SKM-1 treated with dmso at 0.1 percent for 144 hours (cell line): ENCODE measurements around the gene TFPT.
"Not testable (repeated sequence)": the region's sequence is repeated elsewhere in the genome, so short reads cannot be mapped to it uniquely, and the experiment has no call there.

Source experiments
- DNase-seq: peaks from one replicate; lab custom pipeline; 2025; ENCODE audit not compliant: unreplicated experiment; lab: John Stamatoyannopoulos, UW

TFPT gene

DNA sequence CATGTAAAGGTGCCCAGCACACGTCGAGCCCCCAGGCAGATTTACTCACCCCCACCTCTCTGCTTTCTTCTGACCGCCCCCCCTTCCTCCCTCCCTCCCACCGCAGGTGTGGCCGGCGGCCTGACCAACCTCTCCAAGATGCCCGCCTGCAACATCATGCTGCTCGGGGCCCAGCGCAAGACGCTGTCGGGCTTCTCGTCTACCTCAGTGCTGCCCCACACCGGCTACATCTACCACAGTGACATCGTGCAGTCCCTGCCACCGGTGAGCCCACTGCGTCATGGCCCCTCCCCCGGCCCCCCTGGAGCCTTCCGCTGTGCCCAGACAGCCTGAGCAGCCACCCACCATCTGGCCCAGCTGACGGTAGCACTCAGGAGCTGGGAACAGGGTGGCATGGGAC, 8.9 kb upstream of the TFPT start:
- no peak for DNase-seq

DNA sequence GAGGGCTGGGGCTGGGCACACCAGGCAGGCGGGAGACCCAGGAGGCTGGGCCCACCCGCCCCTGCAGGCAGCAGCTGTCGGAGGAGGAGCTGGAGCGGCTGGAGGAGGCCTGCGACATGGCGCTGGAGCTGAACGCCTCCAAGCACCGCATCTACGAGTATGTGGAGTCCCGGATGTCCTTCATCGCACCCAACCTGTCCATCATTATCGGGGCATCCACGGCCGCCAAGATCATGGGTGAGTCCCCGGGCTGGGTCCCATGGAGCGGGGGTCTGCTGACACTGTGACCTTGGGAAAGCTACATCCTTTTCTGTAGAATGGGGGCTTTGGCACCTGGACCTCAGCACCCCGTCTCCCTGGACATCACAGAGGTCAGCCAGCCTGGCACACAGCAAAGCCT, 8.2 kb upstream of the TFPT start:
- no peak for DNase-seq

DNA sequence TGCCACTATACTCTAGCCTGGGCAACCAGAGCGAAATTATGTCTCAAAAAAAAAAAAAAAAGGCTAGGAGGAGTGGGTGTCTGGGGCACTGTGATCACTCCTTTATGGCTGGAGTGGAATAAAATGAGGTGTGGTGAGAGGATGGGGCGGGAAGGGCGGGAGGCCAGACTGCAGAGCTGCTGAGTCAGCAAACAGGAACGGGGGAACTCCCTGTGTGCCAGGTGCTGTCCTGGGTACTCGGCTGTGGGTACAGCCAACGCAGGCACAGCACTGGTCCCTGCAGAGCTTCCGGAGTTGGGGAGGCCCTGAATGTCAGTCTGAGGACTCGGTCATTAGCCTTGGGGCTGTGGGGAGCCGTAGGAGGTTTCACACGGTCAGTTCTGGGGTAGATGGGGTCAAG, 5.8 kb upstream of the TFPT start:
- no peak for DNase-seq

DNA sequence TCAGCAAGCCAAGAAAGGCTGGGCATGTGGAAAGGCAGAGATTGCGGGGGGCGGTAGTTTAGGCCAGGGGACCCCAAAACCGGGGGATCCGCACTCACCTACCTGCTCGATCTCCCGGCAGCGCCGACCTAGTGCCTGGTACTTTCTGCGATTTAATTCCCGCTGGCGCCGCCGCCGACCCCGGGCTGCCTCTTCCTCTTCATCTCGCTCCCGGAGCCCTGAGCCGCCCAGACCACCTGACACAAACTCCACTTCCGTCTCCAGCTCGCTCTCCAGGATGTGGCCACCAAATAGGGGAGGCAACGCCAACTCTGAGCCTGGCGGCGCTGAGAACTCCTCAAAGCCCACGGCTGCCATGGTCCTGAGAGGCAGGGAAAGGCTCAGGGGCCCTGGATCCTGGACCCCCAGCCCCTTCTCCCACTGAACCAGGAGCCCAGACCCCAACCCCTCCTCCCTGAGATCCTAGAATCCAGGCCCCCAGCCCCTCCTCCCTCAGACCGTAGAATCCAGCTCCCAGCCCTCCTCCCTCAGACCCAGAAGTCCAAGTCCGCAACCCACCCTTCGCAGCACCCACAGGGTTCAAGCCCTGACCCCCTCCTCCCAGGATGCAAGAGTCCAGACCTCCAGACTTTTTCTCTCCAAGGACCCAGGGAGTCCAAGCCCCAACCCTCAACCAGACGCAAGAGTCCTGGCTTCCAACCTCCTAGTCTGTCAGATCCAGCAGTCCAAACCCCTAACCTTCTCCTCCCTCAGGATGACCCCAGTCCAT, 933 bp downstream of the TFPT start:
- DNase-seq, result no peak

DNA sequence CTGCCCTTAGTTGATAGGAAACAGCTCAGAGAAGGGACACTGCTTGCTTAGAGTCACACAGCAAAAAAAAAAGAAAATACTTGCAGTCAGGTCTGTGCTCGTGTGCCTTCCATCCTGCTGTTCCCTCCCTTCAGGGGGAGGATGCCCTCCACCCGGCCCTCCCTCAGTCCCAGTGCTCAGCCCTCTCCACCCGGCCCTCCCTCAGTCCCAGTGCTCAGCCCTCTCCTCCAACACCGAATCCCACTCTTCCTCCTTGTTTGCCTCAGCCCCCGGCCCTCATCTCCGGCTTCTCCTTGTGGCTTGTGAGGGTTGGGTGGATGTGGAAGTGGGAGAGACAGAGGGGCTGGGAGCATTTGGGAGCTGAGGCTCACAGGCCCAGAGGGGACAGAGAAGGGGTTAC, 5.8 kb downstream of the TFPT start:
- DNase-seq, result no peak

DNA sequence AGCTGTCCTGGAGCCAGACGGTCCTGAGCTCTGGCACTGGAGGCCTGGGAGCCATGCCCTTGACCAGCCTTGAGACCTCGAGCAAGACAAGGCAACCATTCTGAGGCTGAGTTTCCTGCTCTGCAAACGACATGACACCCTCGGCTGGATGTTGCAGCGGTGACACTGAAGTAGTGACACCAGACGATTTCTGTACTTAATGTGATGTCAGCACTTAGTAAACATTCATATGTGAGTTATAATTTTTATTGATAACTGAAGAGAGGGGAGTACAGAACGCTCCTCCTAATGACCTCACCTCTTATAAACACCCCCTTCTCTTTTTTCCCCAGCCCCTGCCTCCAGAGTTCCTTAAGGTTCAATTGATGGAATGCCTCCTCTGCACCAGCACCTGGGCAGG, 7.0 kb downstream of the TFPT start:
- DNase-seq, result no peak

DNA sequence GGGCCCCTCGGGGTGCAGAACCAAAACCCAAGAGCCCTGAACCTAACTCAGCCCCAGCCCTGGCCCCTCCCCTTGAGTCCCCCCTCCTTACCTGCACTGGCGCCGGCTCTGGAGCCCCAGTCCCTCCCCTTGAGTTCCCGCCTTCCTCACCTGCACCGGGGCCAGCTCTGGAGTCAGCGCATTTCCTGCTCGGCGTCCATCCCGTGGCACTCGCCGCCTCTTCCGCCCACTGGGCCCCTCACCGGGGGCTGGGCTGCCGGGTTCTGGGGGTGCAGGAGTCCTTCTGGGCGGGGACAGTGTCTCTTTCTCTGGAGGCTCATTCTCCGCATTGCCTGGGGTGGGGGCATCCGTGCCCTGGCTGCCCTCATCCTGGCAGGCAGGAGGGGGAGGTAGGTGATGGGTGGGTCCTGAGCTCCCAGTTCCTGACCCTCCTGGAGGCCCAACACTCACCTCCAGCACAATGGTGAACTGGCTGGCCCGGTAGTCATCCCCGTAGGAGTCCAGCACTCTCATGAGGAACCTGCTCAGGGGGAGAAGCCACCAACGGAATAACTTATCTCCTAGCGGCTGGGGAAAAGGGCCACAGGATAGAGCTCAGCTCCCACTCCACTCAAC, 7.5 kb downstream of the TFPT start:
- DNase-seq, result no peak

DNA sequence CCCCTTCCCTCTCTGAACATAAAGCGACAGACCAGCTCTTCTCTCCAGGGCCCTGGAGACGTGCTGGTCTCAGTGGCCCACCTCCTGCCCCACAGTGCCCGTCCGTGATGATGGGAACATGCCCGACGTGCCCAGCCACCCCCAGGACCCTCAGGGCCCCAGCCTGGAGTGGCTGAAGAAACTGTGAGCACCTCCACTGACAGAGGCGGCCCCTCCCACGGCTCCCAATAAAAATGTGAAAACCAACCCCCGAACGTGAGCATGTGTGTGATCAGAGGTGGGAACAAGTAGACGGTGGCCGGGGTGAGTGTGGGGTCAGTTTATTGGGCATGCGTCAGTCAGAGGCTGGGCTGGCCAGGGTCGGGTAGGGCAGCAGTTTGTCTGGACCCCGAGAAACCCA, 8.7 kb downstream of the TFPT start:
- no peak for DNase-seq

DNA sequence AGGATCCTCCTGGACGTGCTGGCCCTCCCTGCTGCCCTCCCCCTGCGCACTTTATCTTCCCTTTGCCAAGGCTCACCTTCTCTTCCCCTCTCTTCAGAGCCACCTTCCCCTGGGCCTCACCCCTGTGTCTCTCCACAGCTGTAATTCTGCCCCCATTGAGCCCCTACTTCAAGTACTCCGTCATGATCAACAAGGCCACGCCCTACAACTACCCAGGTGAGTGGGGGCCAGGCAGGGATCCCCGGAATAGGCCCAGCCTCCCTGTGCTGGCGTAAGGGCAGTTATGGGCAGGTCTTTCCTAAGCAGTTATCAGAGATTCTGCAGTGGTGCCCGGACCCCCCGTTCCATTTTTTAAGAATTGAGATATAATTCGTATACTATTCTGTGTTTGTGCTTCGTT, 9.7 kb downstream of the TFPT start:
- DNase-seq, result no peak

DNA sequence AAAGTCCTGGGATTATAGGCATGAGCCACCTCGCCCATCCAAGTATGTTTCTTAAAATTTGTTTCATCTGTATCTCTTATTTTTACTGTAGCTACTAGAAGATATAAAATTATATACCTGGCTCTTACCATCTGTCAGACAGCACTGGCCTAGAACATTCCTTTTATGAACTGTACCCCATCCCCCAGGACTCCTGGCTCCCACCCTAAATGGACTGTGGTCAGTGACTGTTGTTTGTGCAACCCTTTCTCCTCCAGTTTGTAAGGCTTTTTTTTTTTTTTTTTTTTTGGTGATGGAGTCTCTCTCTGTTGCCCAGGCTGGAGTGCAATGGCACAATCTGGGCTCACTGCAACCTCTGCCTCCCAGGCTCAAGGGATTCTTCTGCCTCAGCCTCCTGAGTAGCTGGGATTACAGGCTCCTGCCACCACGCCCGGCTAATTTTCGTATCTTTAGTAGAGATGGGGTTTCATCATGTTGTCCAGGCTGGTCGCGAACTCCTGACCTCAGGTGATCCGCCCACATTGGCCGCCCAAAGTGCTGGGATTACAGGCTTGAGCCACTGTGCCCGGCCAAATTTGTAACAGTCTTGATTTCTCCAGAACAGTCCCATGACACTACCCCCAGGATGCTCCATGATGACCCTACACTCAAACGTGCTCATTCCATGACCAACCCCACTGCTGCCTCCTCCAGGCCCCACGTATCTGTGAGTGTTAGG, 10.3 kb downstream of the TFPT start:
- DNase-seq, result no peak

DNA sequence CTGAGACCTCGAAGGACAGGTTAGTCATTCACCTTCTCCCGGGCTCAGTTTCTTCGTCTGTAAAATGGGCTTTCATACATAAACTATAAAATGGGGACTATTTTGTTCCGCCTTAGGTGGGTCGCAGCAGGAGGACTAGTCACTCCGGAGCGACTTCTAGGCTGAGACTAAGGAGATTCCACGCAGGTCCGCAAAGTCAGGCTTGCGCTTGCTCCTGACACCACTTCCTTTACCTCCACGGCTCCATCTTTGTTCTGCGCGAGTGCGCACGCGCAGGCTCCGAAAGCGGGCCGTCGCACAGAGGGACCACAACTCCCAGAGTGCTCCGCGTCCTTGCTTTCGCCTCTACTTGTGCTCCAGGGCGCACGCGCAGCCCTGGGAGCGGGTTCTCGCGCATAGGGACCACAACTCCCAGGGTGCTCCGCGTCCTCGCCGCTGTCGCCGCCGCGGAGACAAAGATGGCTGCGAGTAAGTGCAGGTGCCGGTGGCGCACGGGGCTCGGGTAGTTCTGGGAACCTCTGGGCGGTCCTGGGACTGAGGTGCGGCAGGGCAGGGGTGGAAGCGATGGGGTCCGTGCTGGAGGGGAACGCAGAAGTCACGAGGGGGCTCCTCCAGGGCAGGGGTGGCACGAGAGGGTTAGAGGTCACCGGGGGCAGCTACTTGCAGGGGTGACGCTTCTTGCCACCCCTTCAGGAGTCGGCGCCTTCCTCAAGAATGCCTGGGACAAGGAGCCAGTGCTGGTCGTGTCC, 12.9 kb downstream of the TFPT start, which contains the start of gene NDUFA3:
Gene NDUFA3 (plus strand): TSS at position 435 of the 749 bp plus-strand sequence. CDS start 24 bp downstream, at position 459.
- DNase-seq, result peak; percentile 78

DNA sequence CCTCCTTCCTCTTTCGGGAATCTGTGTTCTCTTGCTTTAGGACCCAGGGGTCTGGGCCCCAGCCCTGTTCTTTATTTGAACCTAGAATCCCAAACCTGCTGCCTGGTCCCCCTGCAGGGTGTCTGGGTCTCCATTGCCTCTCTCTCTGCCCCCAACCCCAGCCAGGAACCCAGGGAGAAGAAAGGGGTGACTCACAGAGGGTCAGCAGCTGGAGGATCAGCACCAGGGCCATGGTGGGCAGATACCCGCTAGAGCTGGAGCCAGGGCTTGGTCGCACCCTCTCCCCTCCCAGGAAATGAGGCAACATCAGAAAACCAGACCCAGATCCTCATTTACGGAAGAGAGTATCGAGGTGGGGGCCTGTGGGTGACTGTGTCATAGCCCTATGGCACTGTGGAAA, 14.9 kb downstream of the TFPT start, which contains the start of gene OSCAR:
Gene OSCAR (minus strand): TSS at position 243 of the 400 bp plus-strand sequence. CDS start 11 bp downstream, at position 232.
- DNase-seq, result peak; percentile 53

DNA sequence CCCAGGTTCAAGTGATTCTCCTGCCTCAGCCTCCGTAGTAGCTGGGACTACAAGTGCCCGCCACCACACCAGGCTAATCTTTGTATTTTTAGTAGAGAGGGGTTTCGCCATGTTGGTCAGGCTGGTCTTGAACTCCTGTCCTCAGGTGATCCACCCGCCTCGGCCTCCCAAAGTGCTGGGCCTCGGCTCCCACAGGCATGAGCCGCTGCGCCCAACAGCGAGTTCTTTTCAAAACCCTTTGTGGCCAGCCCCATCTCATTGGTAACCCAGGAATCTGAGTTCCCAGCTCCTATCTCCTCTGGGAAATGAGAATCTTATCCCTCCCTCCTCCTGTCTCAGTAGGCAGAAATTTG, 15.6 kb downstream of the TFPT start:
- DNase-seq, result not testable (repeated sequence)

DNA sequence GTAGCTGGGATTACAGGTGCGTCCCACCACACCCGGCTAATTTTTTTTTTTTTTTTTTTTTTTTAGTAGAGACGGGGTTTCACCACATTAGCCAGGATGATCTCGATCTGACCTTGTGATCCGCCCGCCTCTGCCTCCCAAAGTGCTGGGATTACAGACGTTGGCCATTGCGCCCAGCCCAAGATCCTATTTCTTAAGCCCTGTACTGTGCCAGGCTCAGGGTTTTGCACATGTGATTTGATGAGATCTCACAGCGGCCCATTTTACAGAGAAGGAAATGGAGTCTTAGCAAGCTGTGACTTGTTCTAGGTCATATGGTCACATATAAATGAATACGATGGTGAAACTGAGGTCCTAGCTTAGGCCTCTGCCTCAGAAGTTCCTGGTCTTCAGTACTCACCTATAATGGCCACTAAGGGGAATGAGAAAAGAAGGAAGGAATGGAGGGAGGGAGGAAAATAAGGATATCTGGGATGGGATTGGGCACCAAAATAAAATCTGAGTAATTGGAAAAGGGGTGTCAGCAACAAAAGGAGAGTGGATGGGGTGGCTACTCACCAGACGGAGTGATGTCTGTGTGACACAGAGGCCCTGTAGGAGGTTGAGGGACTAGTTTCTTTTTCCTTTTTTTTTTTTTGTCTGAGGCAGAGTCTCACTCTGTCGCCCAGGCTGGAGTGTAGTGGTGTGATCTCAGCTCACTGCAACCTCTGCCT, 16.1 kb downstream of the TFPT start:
- no peak for DNase-seq

DNA sequence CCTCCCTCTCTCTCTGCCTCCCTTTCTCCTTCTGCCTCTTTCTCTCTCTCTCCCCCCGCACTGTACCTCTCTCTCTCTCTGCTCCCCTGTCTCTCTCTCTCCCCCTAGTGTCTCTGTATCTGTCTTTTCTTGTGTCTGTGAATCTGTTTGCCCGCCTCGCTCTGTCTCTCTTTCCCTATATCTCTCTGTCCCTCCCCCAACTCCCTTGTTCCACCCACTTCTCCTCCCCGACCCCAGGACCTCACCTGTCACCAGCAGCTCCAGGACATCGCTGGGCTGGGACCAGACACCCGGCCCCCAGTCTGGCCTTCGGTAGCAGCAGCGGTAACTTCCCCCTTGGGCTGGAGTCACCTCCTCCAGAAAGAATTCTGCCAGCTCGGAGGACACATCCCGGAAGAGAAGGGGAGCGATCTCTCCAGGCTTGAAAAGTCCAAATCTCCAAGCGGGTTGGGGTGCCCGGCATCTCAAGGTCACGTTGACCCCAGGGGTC, 18.8 kb downstream of the TFPT start:
- DNase-seq, result no peak

DNA sequence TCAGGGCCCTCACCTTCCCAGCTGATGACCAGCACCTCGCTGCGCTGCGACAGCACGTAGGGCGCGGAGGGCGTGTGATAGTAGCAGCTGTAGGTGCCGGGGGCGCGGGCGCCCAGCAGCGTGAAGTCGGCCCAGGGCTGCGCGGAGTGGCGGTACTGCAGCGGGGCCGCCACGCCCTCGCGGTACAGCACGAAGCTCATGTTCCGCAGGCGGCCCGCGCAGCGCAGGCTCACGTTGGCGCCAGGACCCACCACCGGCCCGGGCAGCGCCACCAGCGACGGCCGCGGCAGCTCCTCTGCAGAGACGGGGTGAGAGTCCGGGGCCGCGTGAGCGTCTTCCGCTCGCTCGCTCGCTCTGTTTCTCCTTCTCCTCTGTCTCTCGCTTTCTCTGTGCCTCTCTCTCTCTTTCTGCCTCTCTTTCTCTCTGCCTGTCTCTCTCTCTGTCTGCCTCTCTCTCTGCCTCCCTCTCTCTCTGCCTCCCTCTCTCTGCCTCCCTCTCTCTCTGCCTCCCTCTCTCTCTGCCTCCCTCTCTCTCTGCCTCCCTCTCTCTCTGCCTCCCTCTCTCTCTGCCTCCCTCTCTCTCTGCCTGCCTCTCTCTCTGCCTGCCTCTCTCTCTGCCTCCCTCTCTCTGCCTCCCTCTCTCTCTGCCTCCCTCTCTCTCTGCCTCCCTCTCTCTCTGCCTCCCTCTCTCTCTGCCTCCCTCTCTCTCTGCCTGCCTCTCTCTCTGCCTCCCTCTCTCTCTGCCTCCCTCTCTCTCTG, 19.4 kb downstream of the TFPT start:
- not testable (repeated sequence) for DNase-seq

DNA sequence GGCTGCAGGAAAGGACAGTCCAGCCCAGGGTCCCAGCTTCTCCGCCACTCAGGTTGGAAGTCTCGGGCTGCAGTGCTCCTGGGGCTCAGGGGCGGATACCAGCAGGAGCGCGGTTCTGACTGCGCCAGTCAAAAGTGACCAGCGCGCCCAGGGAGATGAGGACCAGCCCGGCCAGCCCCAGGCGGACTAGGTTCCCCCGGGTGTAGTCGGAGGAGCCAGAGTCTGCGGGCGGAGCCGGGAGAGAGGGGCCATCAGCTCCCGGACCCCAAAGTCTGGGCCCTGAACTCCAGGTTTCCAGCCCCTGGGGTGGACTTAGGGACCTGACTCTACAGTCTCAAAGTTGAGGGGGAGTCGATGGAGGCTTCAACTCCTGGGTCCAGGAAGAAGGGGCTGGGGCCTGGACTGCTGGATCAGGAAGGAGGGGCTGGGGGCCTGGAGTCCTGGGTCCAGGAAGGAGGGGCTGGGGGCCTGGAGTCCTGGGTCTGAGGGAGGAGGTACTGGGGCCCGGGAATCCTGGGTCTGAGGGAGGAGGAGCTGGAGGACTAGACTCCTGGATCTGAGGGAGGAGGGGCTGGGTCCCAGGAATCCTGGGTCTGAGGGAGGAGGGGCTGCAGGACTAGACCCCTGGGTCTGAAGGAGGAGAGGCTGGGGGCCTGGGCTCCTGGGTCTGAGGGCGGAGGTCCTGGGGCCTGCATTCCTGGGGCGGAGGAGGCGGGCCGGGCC, 20.2 kb downstream of the TFPT start:
- no peak for DNase-seq

DNA sequence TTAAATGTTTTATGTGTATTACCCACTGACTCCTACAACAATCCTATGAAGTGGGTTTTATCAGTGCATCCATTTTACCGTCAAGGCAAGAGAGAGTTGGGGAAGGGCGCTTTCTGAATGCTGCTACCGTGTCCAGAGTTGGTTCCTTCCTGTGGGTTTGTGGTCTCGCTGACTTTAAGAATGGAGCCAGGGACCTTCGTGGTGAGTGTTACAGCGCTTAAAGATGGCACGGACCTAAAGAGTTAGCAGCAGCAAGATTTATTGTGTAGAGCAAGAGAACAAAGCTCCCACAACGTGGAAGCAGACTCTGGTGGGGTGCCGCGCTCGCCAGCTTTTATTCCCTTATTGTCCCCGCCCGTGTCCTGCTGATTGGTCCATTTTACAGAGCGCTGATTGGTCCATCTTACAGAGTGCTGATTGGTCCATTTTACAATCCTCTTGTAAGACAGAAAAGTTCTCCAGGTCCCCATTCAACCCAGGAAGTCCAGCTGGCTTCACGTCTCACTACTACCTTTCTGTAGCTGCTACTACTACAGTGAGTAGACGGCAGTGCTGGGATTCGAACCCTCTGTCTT, 20.9 kb downstream of the TFPT start:
- DNase-seq, result no peak

DNA sequence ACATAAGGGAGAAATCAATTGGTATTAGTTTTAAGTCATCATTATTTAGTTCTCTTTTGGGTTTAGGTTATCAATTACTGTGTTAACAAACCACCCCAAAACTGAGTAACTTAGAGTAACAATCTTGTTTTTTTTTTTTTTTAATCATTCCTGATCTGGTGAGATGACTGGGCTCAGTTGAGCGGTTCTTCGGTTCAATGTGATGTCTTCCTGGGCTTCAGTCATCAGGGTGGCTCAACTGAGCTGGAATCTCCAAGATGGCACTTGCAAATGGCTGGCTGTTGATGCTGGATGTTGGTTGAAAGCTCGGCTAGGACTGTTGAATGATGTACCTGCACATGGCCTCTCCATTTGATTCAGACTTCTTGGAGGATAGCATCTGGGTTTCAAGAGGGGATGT, 31.0 kb downstream of the TFPT start:
- no peak for DNase-seq
